ENCODE data around the gene UNK.

- no peak for TF ChIP-seq POLR2A (IDR thresholded peaks at IDR 0.05)
- TF ChIP-seq, protein P1, sequence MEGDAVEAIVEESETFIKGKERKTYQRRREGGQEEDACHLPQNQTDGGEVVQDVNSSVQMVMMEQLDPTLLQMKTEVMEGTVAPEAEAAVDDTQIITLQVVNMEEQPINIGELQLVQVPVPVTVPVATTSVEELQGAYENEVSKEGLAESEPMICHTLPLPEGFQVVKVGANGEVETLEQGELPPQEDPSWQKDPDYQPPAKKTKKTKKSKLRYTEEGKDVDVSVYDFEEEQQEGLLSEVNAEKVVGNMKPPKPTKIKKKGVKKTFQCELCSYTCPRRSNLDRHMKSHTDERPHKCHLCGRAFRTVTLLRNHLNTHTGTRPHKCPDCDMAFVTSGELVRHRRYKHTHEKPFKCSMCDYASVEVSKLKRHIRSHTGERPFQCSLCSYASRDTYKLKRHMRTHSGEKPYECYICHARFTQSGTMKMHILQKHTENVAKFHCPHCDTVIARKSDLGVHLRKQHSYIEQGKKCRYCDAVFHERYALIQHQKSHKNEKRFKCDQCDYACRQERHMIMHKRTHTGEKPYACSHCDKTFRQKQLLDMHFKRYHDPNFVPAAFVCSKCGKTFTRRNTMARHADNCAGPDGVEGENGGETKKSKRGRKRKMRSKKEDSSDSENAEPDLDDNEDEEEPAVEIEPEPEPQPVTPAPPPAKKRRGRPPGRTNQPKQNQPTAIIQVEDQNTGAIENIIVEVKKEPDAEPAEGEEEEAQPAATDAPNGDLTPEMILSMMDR (IDR thresholded peaks at IDR 0.05): no peak
These were observed 46.3 kb upstream of the UNK start for GRCh38 chr17:75738218-75738802.
